Fibroblast of pulmonary artery (primary cell): Measurements from ENCODE around the gene PTPRM.

ENCODE experiments used
- DNase-seq: peaks from one replicate; pipeline ENCODE4 v3.0.0-alpha.2; 2010; ENCODE audit warnings: low read depth
- H3K4me3 ChIP-seq: replicated peaks from 2 replicates; pipeline ENCODE4 v1.5.1; 2011; ENCODE audit warnings: low read depth, mild to moderate bottlenecking, control low read depth, low read length, moderate library complexity
- CTCF ChIP-seq: IDR thresholded peaks from 2 replicates; pipeline ENCODE4 v1.5.1; 2011; ENCODE audit warnings: mild to moderate bottlenecking, control low read depth, low read length, inconsistent platforms; ENCODE audit errors: missing control alignments

Gene PTPRM

GRCh38 chr18:7684357-7684756, 117.2 kb downstream of the PTPRM start:
- no peak for TF ChIP-seq CTCF
- DNase-seq, result no peak
- H3K4me3 ChIP-seq, result no peak overlapping the region

GRCh38 chr18:7684966-7685365, 117.8 kb downstream of the PTPRM start:
- no peak for DNase-seq
- TF ChIP-seq CTCF, result no peak
- H3K4me3 ChIP-seq, result no peak overlapping the region

DNA sequence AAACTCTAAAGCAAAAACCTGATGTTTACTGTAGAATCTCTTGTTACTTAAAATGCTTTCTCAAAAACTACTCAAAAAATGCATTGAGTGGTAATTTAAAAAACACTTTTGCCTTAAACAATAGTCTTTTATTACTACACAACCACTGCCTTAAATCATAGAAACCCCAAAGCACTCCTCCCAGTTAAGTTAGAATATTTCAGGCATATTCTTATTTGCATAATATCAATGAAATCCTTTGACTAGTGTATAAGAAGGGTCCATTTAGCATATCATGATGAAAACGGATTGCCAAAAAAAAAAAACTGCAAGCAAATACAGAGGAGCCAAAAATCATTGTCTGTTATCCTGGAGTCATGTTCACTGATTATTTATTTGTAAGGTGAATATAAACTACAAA, 119.2 kb downstream of the PTPRM start:
- DNase-seq, result no peak
- TF ChIP-seq CTCF, result no peak
- H3K4me3 ChIP-seq, result no peak overlapping the region

DNA sequence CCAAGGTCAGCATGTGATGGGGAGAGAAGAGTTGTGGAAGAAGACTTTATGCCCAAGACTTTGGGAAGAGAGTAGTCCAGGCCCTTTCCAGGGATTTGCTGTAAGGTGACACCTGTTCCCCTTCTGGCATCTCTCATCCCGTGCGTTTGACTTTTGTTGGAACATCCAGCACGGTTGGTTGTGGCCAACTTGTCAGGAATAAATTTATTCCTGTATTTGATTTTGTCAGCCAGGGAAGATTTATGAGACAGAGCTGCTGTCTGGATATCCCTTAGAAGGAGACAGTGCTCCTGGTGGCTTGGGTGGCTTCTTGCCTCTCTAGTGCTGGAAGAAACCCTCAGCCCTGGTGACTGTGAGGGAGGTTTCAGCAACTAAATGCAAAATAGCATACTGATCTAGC, 121.5 kb downstream of the PTPRM start:
- no peak overlapping the region for H3K4me3 ChIP-seq
- TF ChIP-seq CTCF, result no peak
- no peak for DNase-seq

DNA sequence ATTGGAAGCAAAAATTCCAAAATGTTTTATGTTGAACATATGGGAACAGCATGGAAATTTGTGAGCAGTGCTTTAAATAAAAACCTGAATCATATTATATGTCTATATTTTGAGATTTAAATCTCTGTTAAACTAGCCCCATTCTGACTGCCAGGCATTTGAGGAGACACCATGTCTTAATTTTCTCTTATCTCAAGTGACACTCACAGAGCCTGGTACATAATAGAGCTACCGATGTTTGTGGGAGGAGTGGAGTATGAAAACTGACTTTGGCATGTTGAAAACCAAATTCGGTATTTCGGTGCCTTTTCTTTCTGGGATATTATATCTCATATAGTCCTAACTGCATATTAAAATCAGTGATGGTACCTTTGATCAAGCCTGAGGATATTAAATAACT, 124.1 kb downstream of the PTPRM start:
- H3K4me3 ChIP-seq, result no peak overlapping the region
- TF ChIP-seq CTCF, result no peak
- no peak for DNase-seq

DNA sequence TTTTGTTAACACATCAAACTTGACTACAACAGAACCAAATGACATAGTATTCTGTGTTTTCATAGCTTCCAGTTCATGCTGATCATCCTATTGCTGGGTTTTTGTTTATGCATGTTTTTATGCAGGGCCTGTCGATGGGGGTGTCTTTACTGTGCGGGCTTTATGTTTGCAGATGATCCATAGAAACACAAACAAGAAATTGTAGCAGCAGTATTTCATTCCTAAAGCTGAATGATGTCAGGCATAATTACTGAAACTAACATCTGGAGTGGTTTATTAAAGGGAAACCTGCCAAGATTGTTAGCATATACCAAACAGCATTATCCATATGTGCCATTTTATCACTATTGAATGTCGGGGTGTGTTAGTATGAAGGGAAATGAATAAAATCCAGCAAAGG, 129.7 kb downstream of the PTPRM start:
- TF ChIP-seq CTCF, result no peak
- DNase-seq, result no peak
- no peak overlapping the region for H3K4me3 ChIP-seq

- no peak for DNase-seq
- no peak for TF ChIP-seq CTCF
- H3K4me3 ChIP-seq, result no peak overlapping the region
Measured at GRCh38 chr18:7697306-7697705, 130.2 kb downstream of the PTPRM start.
